ENCODE data around the gene PLCB1.

- no peak for TF ChIP-seq CTCF (conservative IDR thresholded peaks at IDR 0.05)
- TF ChIP-seq EZH2 (IDR thresholded peaks at IDR 0.05; ENCODE audit: low read depth), result no peak
Measured at GRCh38 chr20:8540466-8540865, 408.4 kb downstream of the PLCB1 start.

Data from PC-9 (cell line).